ENCODE results near the gene RGS17.

RGS17 gene

GRCh38 chr6:153032255-153032882, 98.7 kb downstream of the RGS17 start:
- Histone ChIP-seq H3K27ac (ENCODE audit: low read depth, low read length) (no peak overlapping the region), H3K36me3 (ENCODE audit: control insufficient read depth, insufficient read depth, low read length) (no peaks in the 10 kb centered on the region)

DNA sequence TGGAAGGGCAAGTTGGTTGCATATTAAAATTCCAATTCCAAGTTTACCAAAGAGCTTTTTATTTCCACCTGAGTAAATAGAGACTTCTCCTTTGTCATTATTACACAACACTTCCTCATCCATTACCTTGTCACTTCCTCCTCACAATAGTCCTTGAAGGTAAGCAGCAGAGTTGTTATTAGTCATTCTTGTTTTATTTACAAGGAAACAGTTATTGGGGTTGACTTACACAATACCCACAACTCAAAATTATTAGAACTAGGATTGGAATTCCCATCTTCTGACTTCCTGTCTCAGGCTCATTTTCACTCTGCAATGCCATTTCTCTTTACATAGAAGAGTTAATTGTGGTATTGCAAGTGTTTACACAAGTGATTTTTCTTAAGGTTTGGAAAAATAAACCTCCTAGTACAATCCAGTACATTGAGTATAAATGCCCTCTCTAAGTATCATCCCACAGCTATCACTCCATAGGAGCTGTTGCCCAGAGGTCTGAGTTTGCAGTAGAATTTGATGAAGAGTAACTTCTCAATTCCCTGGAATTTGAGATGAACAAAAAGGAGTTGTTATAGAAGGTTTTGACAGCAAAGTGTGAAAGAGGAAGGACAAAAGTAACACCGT, 99.6 kb downstream of the RGS17 start:
- Histone ChIP-seq H3K4me1 (ENCODE audit: control insufficient read depth, insufficient read depth, low read length) (peaks cover 10% of the 10 kb centered on the region), H3K27ac (ENCODE audit: low read depth, low read length) (no peak overlapping the region), H3K4me3 (ENCODE audit: low read depth, low read length) (no peak overlapping the region), H3K36me3 (ENCODE audit: control insufficient read depth, insufficient read depth, low read length) (no peaks in the 10 kb centered on the region), H3K9me3 (ENCODE audit: control insufficient read depth, insufficient read depth, low read depth, low read length) (no peaks in the 10 kb centered on the region), H3K27me3 (ENCODE audit: control insufficient read depth, insufficient read depth, low read length) (no peaks in the 10 kb centered on the region), H3K9ac (ENCODE audit: low read length) (no peak overlapping the region)

More at GRCh38 chr6:153032255-153032882, 98.7 kb downstream of the RGS17 start:
- Histone ChIP-seq H3K4me3 (ENCODE audit: low read depth, low read length) (no peak overlapping the region), H3K9ac (ENCODE audit: low read length) (no peak overlapping the region), H3K9me3 (ENCODE audit: control insufficient read depth, insufficient read depth, low read depth, low read length) (no peaks in the 10 kb centered on the region), H3K27me3 (ENCODE audit: control insufficient read depth, insufficient read depth, low read length) (no peaks in the 10 kb centered on the region), H3K4me1 (ENCODE audit: control insufficient read depth, insufficient read depth, low read length) (peaks cover 10% of the 10 kb centered on the region)

DNA sequence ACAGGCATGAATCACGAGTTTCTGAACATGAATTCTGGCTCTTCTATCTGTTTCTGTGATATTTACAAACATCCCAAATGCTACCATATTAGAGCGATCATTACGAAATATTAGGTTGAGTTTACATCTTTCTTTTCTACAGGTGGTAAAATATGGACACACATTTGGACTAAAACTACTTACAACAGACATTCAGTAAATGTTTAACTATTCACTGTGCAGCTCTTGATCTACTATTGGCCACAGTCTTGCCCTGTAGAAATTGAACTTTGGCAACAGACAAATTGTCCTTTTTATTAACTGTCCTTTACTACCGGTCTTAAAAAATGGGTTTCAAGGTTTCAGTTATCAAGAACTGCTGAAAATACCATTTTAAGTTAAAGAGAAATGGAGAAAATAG, 102.1 kb downstream of the RGS17 start:
- Histone ChIP-seq H3K4me1 (ENCODE audit: control insufficient read depth, insufficient read depth, low read length) (peaks cover 10% of the 10 kb centered on the region), H3K9me3 (ENCODE audit: control insufficient read depth, insufficient read depth, low read depth, low read length) (no peaks in the 10 kb centered on the region), H3K4me3 (ENCODE audit: low read depth, low read length) (no peak overlapping the region), H3K9ac (ENCODE audit: low read length) (no peak overlapping the region), H3K36me3 (ENCODE audit: control insufficient read depth, insufficient read depth, low read length) (no peaks in the 10 kb centered on the region), H3K27me3 (ENCODE audit: control insufficient read depth, insufficient read depth, low read length) (no peaks in the 10 kb centered on the region), H3K27ac (ENCODE audit: low read depth, low read length) (no peak overlapping the region)

- H3K4me3 ChIP-seq (ENCODE audit: low read depth, low read length), result no peak overlapping the region
- H3K27ac ChIP-seq (ENCODE audit: low read depth, low read length), result no peak overlapping the region
- H3K4me1 ChIP-seq (ENCODE audit: control insufficient read depth, insufficient read depth, low read length), result peaks cover 10% of the 10 kb centered on the region
- no peaks in the 10 kb centered on the region for H3K27me3 ChIP-seq (ENCODE audit: control insufficient read depth, insufficient read depth, low read length)
- no peak overlapping the region for H3K9ac ChIP-seq (ENCODE audit: low read length)
- no peaks in the 10 kb centered on the region for H3K9me3 ChIP-seq (ENCODE audit: control insufficient read depth, insufficient read depth, low read depth, low read length)
- no peaks in the 10 kb centered on the region for H3K36me3 ChIP-seq (ENCODE audit: control insufficient read depth, insufficient read depth, low read length)
Measured at GRCh38 chr6:153028286-153028685, 102.8 kb downstream of the RGS17 start.

- Histone ChIP-seq H3K9me3 (ENCODE audit: control insufficient read depth, insufficient read depth, low read depth, low read length) (no peaks in the 10 kb centered on the region), H3K4me3 (ENCODE audit: low read depth, low read length) (no peak overlapping the region), H3K36me3 (ENCODE audit: control insufficient read depth, insufficient read depth, low read length) (no peaks in the 10 kb centered on the region), H3K27me3 (ENCODE audit: control insufficient read depth, insufficient read depth, low read length) (no peaks in the 10 kb centered on the region), H3K4me1 (ENCODE audit: control insufficient read depth, insufficient read depth, low read length) (peaks cover 10% of the 10 kb centered on the region), H3K27ac (ENCODE audit: low read depth, low read length) (no peak overlapping the region), H3K9ac (ENCODE audit: low read length) (no peak overlapping the region)
Measured at GRCh38 chr6:153027480-153027879, 103.6 kb downstream of the RGS17 start.

GRCh38 chr6:153024709-153025017, 106.4 kb downstream of the RGS17 start:
- H3K27me3 ChIP-seq (ENCODE audit: control insufficient read depth, insufficient read depth, low read length), result no peaks in the 10 kb centered on the region
- no peak overlapping the region for H3K27ac ChIP-seq (ENCODE audit: low read depth, low read length)
- H3K4me1 ChIP-seq (ENCODE audit: control insufficient read depth, insufficient read depth, low read length), result no peaks in the 10 kb centered on the region
- H3K9ac ChIP-seq (ENCODE audit: low read length), result no peak overlapping the region
- H3K36me3 ChIP-seq (ENCODE audit: control insufficient read depth, insufficient read depth, low read length), result no peaks in the 10 kb centered on the region
- H3K9me3 ChIP-seq (ENCODE audit: control insufficient read depth, insufficient read depth, low read depth, low read length), result no peaks in the 10 kb centered on the region
- H3K4me3 ChIP-seq (ENCODE audit: low read depth, low read length), result no peak overlapping the region

- no peaks in the 10 kb centered on the region for H3K36me3 ChIP-seq (ENCODE audit: control insufficient read depth, insufficient read depth, low read length)
- H3K27me3 ChIP-seq (ENCODE audit: control insufficient read depth, insufficient read depth, low read length), result no peaks in the 10 kb centered on the region
- H3K9ac ChIP-seq (ENCODE audit: low read length), result no peak overlapping the region
- no peak overlapping the region for H3K4me3 ChIP-seq (ENCODE audit: low read depth, low read length)
- no peaks in the 10 kb centered on the region for H3K4me1 ChIP-seq (ENCODE audit: control insufficient read depth, insufficient read depth, low read length)
- no peaks in the 10 kb centered on the region for H3K9me3 ChIP-seq (ENCODE audit: control insufficient read depth, insufficient read depth, low read depth, low read length)
- H3K27ac ChIP-seq (ENCODE audit: low read depth, low read length), result no peak overlapping the region
Measured at GRCh38 chr6:153023977-153024708, 106.9 kb downstream of the RGS17 start.

DNA sequence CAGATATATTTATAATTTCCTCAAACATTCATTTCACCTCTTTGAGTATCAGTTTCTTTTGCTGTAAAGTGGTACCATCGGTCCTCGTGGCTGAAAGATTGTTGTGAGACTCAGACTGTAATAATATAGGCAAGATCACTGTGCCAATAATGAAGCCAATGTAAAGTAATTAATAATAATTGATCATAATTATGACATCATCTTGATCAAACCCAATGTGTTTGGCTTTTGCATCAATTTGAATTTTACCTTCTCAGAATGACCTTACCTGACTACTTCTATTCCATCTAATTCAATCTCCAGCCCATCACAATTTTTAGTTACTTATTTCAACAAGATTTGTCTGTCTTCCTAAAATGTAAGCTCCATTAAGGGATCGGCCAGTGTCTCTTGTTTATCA, 112.7 kb downstream of the RGS17 start:
- H3K27me3 ChIP-seq (ENCODE audit: control insufficient read depth, insufficient read depth, low read length), result no peaks in the 10 kb centered on the region
- no peak overlapping the region for H3K4me3 ChIP-seq (ENCODE audit: low read depth, low read length)
- no peaks in the 10 kb centered on the region for H3K4me1 ChIP-seq (ENCODE audit: control insufficient read depth, insufficient read depth, low read length)
- no peaks in the 10 kb centered on the region for H3K36me3 ChIP-seq (ENCODE audit: control insufficient read depth, insufficient read depth, low read length)
- no peaks in the 10 kb centered on the region for H3K9me3 ChIP-seq (ENCODE audit: control insufficient read depth, insufficient read depth, low read depth, low read length)
- no peak overlapping the region for H3K27ac ChIP-seq (ENCODE audit: low read depth, low read length)
- H3K9ac ChIP-seq (ENCODE audit: low read length), result no peak overlapping the region

DNA sequence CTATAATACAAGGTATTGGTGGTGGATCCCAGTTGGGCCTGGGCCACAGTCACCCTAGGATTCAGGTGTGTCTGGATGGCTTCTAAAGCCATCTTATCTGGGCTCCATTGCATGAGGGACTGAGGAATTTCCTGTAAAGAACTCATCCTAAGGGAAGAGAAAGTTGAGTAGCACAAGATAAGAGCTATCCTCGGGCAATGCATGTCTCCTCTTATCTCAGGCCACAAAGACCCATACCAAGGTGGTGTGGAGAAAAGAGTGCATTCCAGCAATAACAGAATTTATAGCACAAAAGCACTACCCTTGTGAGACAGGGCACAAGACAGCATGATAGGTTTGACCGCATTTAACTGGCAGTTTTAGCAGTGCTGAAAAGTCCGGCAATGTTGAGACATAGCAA, 114.2 kb downstream of the RGS17 start:
- Histone ChIP-seq H3K4me1 (ENCODE audit: control insufficient read depth, insufficient read depth, low read length) (no peaks in the 10 kb centered on the region), H3K36me3 (ENCODE audit: control insufficient read depth, insufficient read depth, low read length) (no peaks in the 10 kb centered on the region), H3K9me3 (ENCODE audit: control insufficient read depth, insufficient read depth, low read depth, low read length) (no peaks in the 10 kb centered on the region), H3K9ac (ENCODE audit: low read length) (no peak overlapping the region), H3K4me3 (ENCODE audit: low read depth, low read length) (no peak overlapping the region), H3K27me3 (ENCODE audit: control insufficient read depth, insufficient read depth, low read length) (no peaks in the 10 kb centered on the region), H3K27ac (ENCODE audit: low read depth, low read length) (no peak overlapping the region)

GRCh38 chr6:153015094-153015640, 115.9 kb downstream of the RGS17 start:
- no peaks in the 10 kb centered on the region for H3K27me3 ChIP-seq (ENCODE audit: control insufficient read depth, insufficient read depth, low read length)
- H3K4me3 ChIP-seq (ENCODE audit: low read depth, low read length), result no peak overlapping the region
- H3K9me3 ChIP-seq (ENCODE audit: control insufficient read depth, insufficient read depth, low read depth, low read length), result no peaks in the 10 kb centered on the region
- no peak overlapping the region for H3K27ac ChIP-seq (ENCODE audit: low read depth, low read length)
- no peaks in the 10 kb centered on the region for H3K36me3 ChIP-seq (ENCODE audit: control insufficient read depth, insufficient read depth, low read length)
- no peaks in the 10 kb centered on the region for H3K4me1 ChIP-seq (ENCODE audit: control insufficient read depth, insufficient read depth, low read length)
- no peak overlapping the region for H3K9ac ChIP-seq (ENCODE audit: low read length)

DNA sequence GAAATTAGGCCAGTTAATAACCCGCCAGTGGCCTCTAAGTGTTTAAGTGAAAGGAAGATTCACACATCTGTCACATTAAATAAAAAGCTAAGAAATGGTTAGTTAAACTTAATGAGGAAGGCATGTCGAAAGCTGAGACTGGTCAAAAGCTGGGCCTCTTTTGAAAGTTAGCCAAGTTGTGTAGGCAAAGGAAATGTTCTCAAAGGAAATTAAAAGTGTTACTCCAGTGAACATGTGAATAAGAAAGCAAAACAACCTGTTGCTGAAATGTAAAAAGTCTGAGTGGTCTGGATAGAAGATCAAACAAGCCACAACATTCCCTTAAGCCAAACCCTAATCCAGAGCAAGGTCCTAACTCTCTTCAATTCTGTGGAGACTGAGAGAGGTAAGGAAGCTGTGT, 117.6 kb downstream of the RGS17 start:
- no peaks in the 10 kb centered on the region for H3K36me3 ChIP-seq (ENCODE audit: control insufficient read depth, insufficient read depth, low read length)
- H3K9me3 ChIP-seq (ENCODE audit: control insufficient read depth, insufficient read depth, low read depth, low read length), result no peaks in the 10 kb centered on the region
- H3K27ac ChIP-seq (ENCODE audit: low read depth, low read length), result no peak overlapping the region
- H3K9ac ChIP-seq (ENCODE audit: low read length), result no peak overlapping the region
- H3K4me3 ChIP-seq (ENCODE audit: low read depth, low read length), result no peak overlapping the region
- no peaks in the 10 kb centered on the region for H3K4me1 ChIP-seq (ENCODE audit: control insufficient read depth, insufficient read depth, low read length)
- no peaks in the 10 kb centered on the region for H3K27me3 ChIP-seq (ENCODE audit: control insufficient read depth, insufficient read depth, low read length)

Measured in HUES6 (cell line).